ENCODE data around the gene METTL9.

The METTL9 gene

GRCh38 chr16:21698169-21699032, 99.0 kb downstream of the METTL9 start:
- CTCF ChIA-PET = interaction anchor here (1.1 to 1.8 kb wide), 3 partner anchors 8 to 41 kb away, joined by 3 to 11 read pairs (median 4); no protein-coding TSS in a partner anchor
- DNase-seq (ENCODE audit: low read depth, low spot score) = no peak
- POLR2A ChIA-PET = no interaction called here
- no peak overlapping the region for H3K4me3 ChIP-seq (ENCODE audit: low read depth, low read length)
- no peak for TF ChIP-seq CTCF (IDR thresholded peaks at IDR 0.05; ENCODE audit: insufficient read depth, low read length, missing control alignments)

GRCh38 chr16:21701271-21701670, 101.9 kb downstream of the METTL9 start:
- no peak overlapping the region for H3K4me3 ChIP-seq (ENCODE audit: low read depth, low read length)
- CTCF ChIA-PET = interaction anchor here (1.0 to 1.9 kb wide), 3 partner anchors 10 to 44 kb away, joined by 4 to 6 read pairs (median 5); no protein-coding TSS in a partner anchor
- POLR2A ChIA-PET = no interaction called here
- TF ChIP-seq CTCF (IDR thresholded peaks at IDR 0.05; ENCODE audit: insufficient read depth, low read length, missing control alignments) = no peak
- DNase-seq (ENCODE audit: low read depth, low spot score) = no peak

GRCh38 chr16:21702276-21702675, 102.9 kb downstream of the METTL9 start:
- ChIA-PET CTCF (interaction anchor here (1.0 to 1.6 kb wide), 2 partner anchors 9 to 45 kb away, joined by 4 to 7 read pairs; no protein-coding TSS in a partner anchor), POLR2A (no interaction called here)
- TF ChIP-seq CTCF (IDR thresholded peaks at IDR 0.05; ENCODE audit: insufficient read depth, low read length, missing control alignments) = no peak
- no peak for DNase-seq (ENCODE audit: low read depth, low spot score)
- no peak overlapping the region for H3K4me3 ChIP-seq (ENCODE audit: low read depth, low read length)

- no peak for DNase-seq (ENCODE audit: low read depth, low spot score)
- no peak overlapping the region for H3K4me3 ChIP-seq (ENCODE audit: low read depth, low read length)
- no peak for TF ChIP-seq CTCF (IDR thresholded peaks at IDR 0.05; ENCODE audit: insufficient read depth, low read length, missing control alignments)
- ChIA-PET CTCF (interaction anchor here (1.6 kb wide), 1 partner anchor 46 kb away, joined by 7 read pairs; no protein-coding TSS in a partner anchor), POLR2A (no interaction called here)
Observed at GRCh38 chr16:21703156-21703555, 103.8 kb downstream of the METTL9 start.

- no peak for TF ChIP-seq CTCF (IDR thresholded peaks at IDR 0.05; ENCODE audit: insufficient read depth, low read length, missing control alignments)
- DNase-seq (ENCODE audit: low read depth, low spot score) = no peak
- POLR2A ChIA-PET = no interaction called here
- H3K4me3 ChIP-seq (ENCODE audit: low read depth, low read length) = no peak overlapping the region
- CTCF ChIA-PET = interaction anchor here (1.1 to 1.3 kb wide), 2 partner anchors 46 to 58 kb away, joined by 3 to 4 read pairs; no protein-coding TSS in a partner anchor
Observed at GRCh38 chr16:21703589-21704174, 104.3 kb downstream of the METTL9 start.

GRCh38 chr16:21704266-21704665, 104.9 kb downstream of the METTL9 start:
- ChIA-PET CTCF (interaction anchor here (1.1 to 1.3 kb wide), 2 partner anchors 47 to 59 kb away, joined by 3 to 4 read pairs; no protein-coding TSS in a partner anchor), POLR2A (no interaction called here)
- TF ChIP-seq CTCF (IDR thresholded peaks at IDR 0.05; ENCODE audit: insufficient read depth, low read length, missing control alignments) = no peak
- no peak for DNase-seq (ENCODE audit: low read depth, low spot score)
- no peak overlapping the region for H3K4me3 ChIP-seq (ENCODE audit: low read depth, low read length)

Measured in AG04449 (cell line).